ENCODE measurements around the gene ASB16.
"Not testable (repeated sequence)": the region's sequence is repeated elsewhere in the genome, so short reads cannot be mapped to it uniquely, and the experiment has no call there.

The ASB16 gene

GRCh38 chr17:44137891-44138709 is 32.4 kb upstream of the ASB16 start:
- H3K4me1 ChIP-seq (ENCODE audit: insufficient read depth, low read length), result peaks cover 21% of the 10 kb centered on the region
- no peaks in the 10 kb centered on the region for H3K36me3 ChIP-seq (ENCODE audit: insufficient read depth, low read length)
- peak overlapping the region; percentile 34 for H3K9ac ChIP-seq (ENCODE audit: low read depth, low read length)
- H3K9me3 ChIP-seq (ENCODE audit: control insufficient read depth, insufficient read depth, low read length), result no peaks in the 10 kb centered on the region

- H3K36me3 ChIP-seq (ENCODE audit: insufficient read depth, low read length), result peaks cover 19% of the 10 kb centered on the region
- H3K9ac ChIP-seq (ENCODE audit: low read depth, low read length); H3K9me3 ChIP-seq (ENCODE audit: control insufficient read depth, insufficient read depth, low read length); H3K4me1 ChIP-seq (ENCODE audit: insufficient read depth, low read length): not testable (repeated sequence)
Observed at GRCh38 chr17:44143921-44144320, 26.6 kb upstream of the ASB16 start.

- H3K9ac ChIP-seq (ENCODE audit: low read depth, low read length), result no peak overlapping the region
- peaks cover 23% of the 10 kb centered on the region for H3K36me3 ChIP-seq (ENCODE audit: insufficient read depth, low read length)
- H3K4me1 ChIP-seq (ENCODE audit: insufficient read depth, low read length), result peaks cover 3% of the 10 kb centered on the region; the same call in 1 of the 2 replicates
- H3K9me3 ChIP-seq (ENCODE audit: control insufficient read depth, insufficient read depth, low read length), result no peaks in the 10 kb centered on the region
Observed at GRCh38 chr17:44144966-44145739, 25.4 kb upstream of the ASB16 start.

- no peaks in the 10 kb centered on the region for H3K9me3 ChIP-seq (ENCODE audit: control insufficient read depth, insufficient read depth, low read length)
- H3K9ac ChIP-seq (ENCODE audit: low read depth, low read length), result no peak overlapping the region
- peaks cover 27% of the 10 kb centered on the region for H3K36me3 ChIP-seq (ENCODE audit: insufficient read depth, low read length)
- 0 out of 2 replicates have a peak, but pooled peaks cover 3% of the 10 kb centered on the region for H3K4me1 ChIP-seq (ENCODE audit: insufficient read depth, low read length)
Observed at GRCh38 chr17:44146375-44147346, 23.8 kb upstream of the ASB16 start.

GRCh38 chr17:44147812-44148211 is 22.7 kb upstream of the ASB16 start:
- no peak overlapping the region for H3K9ac ChIP-seq (ENCODE audit: low read depth, low read length)
- H3K9me3 ChIP-seq (ENCODE audit: control insufficient read depth, insufficient read depth, low read length), result no peaks in the 10 kb centered on the region
- H3K4me1 ChIP-seq (ENCODE audit: insufficient read depth, low read length), result 0 out of 2 replicates have a peak, but pooled peaks cover under 1% of the 10 kb centered on the region
- H3K36me3 ChIP-seq (ENCODE audit: insufficient read depth, low read length), result peaks cover 31% of the 10 kb centered on the region

- H3K36me3 ChIP-seq (ENCODE audit: insufficient read depth, low read length), result peaks cover 34% of the 10 kb centered on the region
- not testable (repeated sequence) for H3K4me1 ChIP-seq (ENCODE audit: insufficient read depth, low read length); H3K9me3 ChIP-seq (ENCODE audit: control insufficient read depth, insufficient read depth, low read length); H3K9ac ChIP-seq (ENCODE audit: low read depth, low read length)
Observed at GRCh38 chr17:44149066-44149465, 21.4 kb upstream of the ASB16 start.

- Histone ChIP-seq H3K9me3 (ENCODE audit: control insufficient read depth, insufficient read depth, low read length) (no peaks in the 10 kb centered on the region), H3K4me1 (ENCODE audit: insufficient read depth, low read length) (no peaks in the 10 kb centered on the region), H3K9ac (ENCODE audit: low read depth, low read length) (no peak overlapping the region), H3K36me3 (ENCODE audit: insufficient read depth, low read length) (peaks cover 34% of the 10 kb centered on the region)
Observed at GRCh38 chr17:44149750-44150329, 20.7 kb upstream of the ASB16 start.

GRCh38 chr17:44152875-44153274 is 17.6 kb upstream of the ASB16 start:
- Histone ChIP-seq H3K9ac (ENCODE audit: low read depth, low read length) (no peak overlapping the region), H3K9me3 (ENCODE audit: control insufficient read depth, insufficient read depth, low read length) (no peaks in the 10 kb centered on the region), H3K4me1 (ENCODE audit: insufficient read depth, low read length) (no peaks in the 10 kb centered on the region), H3K36me3 (ENCODE audit: insufficient read depth, low read length) (peaks cover 34% of the 10 kb centered on the region)

GRCh38 chr17:44155488-44155887 is 15.0 kb upstream of the ASB16 start:
- Histone ChIP-seq H3K36me3 (ENCODE audit: insufficient read depth, low read length) (peaks cover 38% of the 10 kb centered on the region), H3K4me1 (ENCODE audit: insufficient read depth, low read length) (no peaks in the 10 kb centered on the region)

GRCh38 chr17:44159519-44160210 is 10.8 kb upstream of the ASB16 start:
- Histone ChIP-seq H3K36me3 (ENCODE audit: insufficient read depth, low read length) (peaks cover 40% of the 10 kb centered on the region), H3K9me3 (ENCODE audit: control insufficient read depth, insufficient read depth, low read length) (no peaks in the 10 kb centered on the region), H3K4me1 (ENCODE audit: insufficient read depth, low read length) (no peaks in the 10 kb centered on the region), H3K9ac (ENCODE audit: low read depth, low read length) (no peak overlapping the region)

More at GRCh38 chr17:44155488-44155887, 15.0 kb upstream of the ASB16 start:
- H3K9ac ChIP-seq (ENCODE audit: low read depth, low read length), result no peak overlapping the region
- H3K9me3 ChIP-seq (ENCODE audit: control insufficient read depth, insufficient read depth, low read length), result no peaks in the 10 kb centered on the region

GRCh38 chr17:44164476-44164875 is 6.0 kb upstream of the ASB16 start:
- Histone ChIP-seq H3K9me3 (ENCODE audit: control insufficient read depth, insufficient read depth, low read length) (no peaks in the 10 kb centered on the region), H3K4me1 (ENCODE audit: insufficient read depth, low read length) (peaks cover 3% of the 10 kb centered on the region; the same call in 1 of the 2 replicates), H3K9ac (ENCODE audit: low read depth, low read length) (no peak overlapping the region), H3K36me3 (ENCODE audit: insufficient read depth, low read length) (peaks cover 19% of the 10 kb centered on the region)

- H3K9ac ChIP-seq (ENCODE audit: low read depth, low read length), result no peak overlapping the region
Observed at GRCh38 chr17:44167181-44167861, 3.2 kb upstream of the ASB16 start.

GRCh38 chr17:44170135-44170498 is 387 bp upstream of the ASB16 start:
- H3K4me1 ChIP-seq (ENCODE audit: insufficient read depth, low read length), result peaks cover 15% of the 10 kb centered on the region; the same call in 1 of the 2 replicates
- H3K9me3 ChIP-seq (ENCODE audit: control insufficient read depth, insufficient read depth, low read length), result no peaks in the 10 kb centered on the region
- H3K36me3 ChIP-seq (ENCODE audit: insufficient read depth, low read length), result no peaks in the 10 kb centered on the region
- H3K9ac ChIP-seq (ENCODE audit: low read depth, low read length), result no peak overlapping the region

More at GRCh38 chr17:44167181-44167861, 3.2 kb upstream of the ASB16 start:
- Histone ChIP-seq H3K4me1 (ENCODE audit: insufficient read depth, low read length) (peaks cover 15% of the 10 kb centered on the region; the same call in 1 of the 2 replicates), H3K36me3 (ENCODE audit: insufficient read depth, low read length) (no peaks in the 10 kb centered on the region), H3K9me3 (ENCODE audit: control insufficient read depth, insufficient read depth, low read length) (no peaks in the 10 kb centered on the region)
